HL-60 (cell line): Measurements from ENCODE around the gene HCN4.

ENCODE experiments used
- DNase-seq, 2 experiments: peaks; one replicate each; pipeline ENCODE4 v3.0.0-alpha.2; 2010 to 2020; ENCODE audit warnings: low read depth in 1 of 2, low spot score in 1 of 2
- H3K27ac ChIP-seq: fragments of 250-450 bp; sonication (Bioruptor Pico); replicated peaks from 2 replicates; pipeline ENCODE4 v1.5.1; 2020; ENCODE audit warnings: mild to moderate bottlenecking, moderate library complexity
- H3K27me3 ChIP-seq: fragments of 250-450 bp; sonication (Bioruptor Pico); 2 replicates; pipeline ENCODE4 v1.5.1; 2021; ENCODE audit warnings: mild to moderate bottlenecking, moderate library complexity; ENCODE audit not compliant: insufficient read depth, poor library complexity, severe bottlenecking
- H3K4me3 ChIP-seq: replicated peaks from 2 replicates; pipeline ENCODE4 v1.5.1; 2011; ENCODE audit warnings: mild to moderate bottlenecking, control low read depth, low read length; ENCODE audit not compliant: insufficient read depth
- CTCF ChIP-seq: IDR thresholded peaks from one replicate; pipeline ENCODE4 v1.5.1; 2011; ENCODE audit warnings: low read length, control low read depth, inconsistent platforms; ENCODE audit not compliant: insufficient read depth
- GABPA ChIP-seq: IDR thresholded peaks from 2 replicates; pipeline ENCODE4 v1.6.1; 2012; ENCODE audit warnings: low read depth
- POLR2AphosphoS5 ChIP-seq: IDR thresholded peaks from 2 replicates; pipeline ENCODE4 v1.6.1; 2012; ENCODE audit warnings: low read depth
- SPI1 ChIP-seq: IDR thresholded peaks from 2 replicates; pipeline ENCODE4 v1.6.1; 2012; ENCODE audit warnings: low read depth, mild to moderate bottlenecking, borderline replicate concordance
- TF ChIP-seq, protein P1 (sequence below): IDR thresholded peaks from 2 replicates; pipeline ENCODE4 v1.6.1; 2012; ENCODE audit warnings: low read depth; ENCODE audit not compliant: insufficient replicate concordance

The HCN4 gene

GRCh38 chr15:73391128-73391872, 22.5 kb upstream of the HCN4 start:
- H3K27ac ChIP-seq = no peak overlapping the region
- no peaks in the 10 kb centered on the region for H3K27me3 ChIP-seq
- TF ChIP-seq CTCF (no peak), POLR2AphosphoS5 (no peak), GABPA (no peak), SPI1 (no peak)
- TF ChIP-seq, protein P1, sequence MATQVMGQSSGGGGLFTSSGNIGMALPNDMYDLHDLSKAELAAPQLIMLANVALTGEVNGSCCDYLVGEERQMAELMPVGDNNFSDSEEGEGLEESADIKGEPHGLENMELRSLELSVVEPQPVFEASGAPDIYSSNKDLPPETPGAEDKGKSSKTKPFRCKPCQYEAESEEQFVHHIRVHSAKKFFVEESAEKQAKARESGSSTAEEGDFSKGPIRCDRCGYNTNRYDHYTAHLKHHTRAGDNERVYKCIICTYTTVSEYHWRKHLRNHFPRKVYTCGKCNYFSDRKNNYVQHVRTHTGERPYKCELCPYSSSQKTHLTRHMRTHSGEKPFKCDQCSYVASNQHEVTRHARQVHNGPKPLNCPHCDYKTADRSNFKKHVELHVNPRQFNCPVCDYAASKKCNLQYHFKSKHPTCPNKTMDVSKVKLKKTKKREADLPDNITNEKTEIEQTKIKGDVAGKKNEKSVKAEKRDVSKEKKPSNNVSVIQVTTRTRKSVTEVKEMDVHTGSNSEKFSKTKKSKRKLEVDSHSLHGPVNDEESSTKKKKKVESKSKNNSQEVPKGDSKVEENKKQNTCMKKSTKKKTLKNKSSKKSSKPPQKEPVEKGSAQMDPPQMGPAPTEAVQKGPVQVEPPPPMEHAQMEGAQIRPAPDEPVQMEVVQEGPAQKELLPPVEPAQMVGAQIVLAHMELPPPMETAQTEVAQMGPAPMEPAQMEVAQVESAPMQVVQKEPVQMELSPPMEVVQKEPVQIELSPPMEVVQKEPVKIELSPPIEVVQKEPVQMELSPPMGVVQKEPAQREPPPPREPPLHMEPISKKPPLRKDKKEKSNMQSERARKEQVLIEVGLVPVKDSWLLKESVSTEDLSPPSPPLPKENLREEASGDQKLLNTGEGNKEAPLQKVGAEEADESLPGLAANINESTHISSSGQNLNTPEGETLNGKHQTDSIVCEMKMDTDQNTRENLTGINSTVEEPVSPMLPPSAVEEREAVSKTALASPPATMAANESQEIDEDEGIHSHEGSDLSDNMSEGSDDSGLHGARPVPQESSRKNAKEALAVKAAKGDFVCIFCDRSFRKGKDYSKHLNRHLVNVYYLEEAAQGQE = peak; percentile 78
- no peak overlapping the region for H3K4me3 ChIP-seq
- DNase-seq = no peak

- no peak overlapping the region for H3K4me3 ChIP-seq
- H3K27ac ChIP-seq = no peak overlapping the region
- H3K27me3 ChIP-seq = no peaks in the 10 kb centered on the region
- DNase-seq = no peak
- TF ChIP-seq SPI1 (no peak), CTCF (no peak), POLR2AphosphoS5 (no peak), GABPA (no peak)
- TF ChIP-seq, protein P1 = no peak
Measured at GRCh38 chr15:73389971-73390544, 21.3 kb upstream of the HCN4 start.

DNA sequence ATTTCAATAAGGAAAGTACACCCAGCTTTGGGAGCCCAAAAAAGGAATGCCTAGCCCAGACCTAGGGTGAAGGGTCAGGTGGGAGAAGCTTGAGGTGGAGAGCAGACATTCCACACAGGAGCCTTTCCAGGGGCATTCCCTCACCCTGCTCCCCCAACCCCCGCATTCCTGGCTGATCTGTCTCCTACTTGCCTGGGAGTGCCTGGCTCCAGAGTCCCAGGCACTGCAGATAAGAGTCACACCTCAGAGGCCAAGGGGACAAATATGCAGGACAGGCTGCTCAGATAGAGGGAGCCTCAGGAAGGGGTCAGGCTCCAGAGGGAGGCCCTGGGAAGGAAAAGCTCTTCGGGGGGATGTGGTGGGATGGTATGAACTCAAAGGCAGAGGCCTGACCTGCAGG, 20.8 kb upstream of the HCN4 start:
- H3K27ac ChIP-seq = no peak overlapping the region
- no peak overlapping the region for H3K4me3 ChIP-seq
- TF ChIP-seq GABPA (no peak), SPI1 (no peak), POLR2AphosphoS5 (no peak), CTCF (no peak)
- TF ChIP-seq, protein P1 = no peak
- H3K27me3 ChIP-seq = no peaks in the 10 kb centered on the region
- no peak for DNase-seq
